Stimulated activated CD8-positive, alpha-beta memory T cell treated with anti-CD3 and anti-CD28 coated beads, Interleukin-2, amount 100 ng/mL, for 1 hour (primary cell): ENCODE data around the gene MEI1.
A peak's percentile ranks its signal among the peaks of the same experiment; 100 is the strongest.
"Not testable (repeated sequence)": the region's sequence is repeated elsewhere in the genome, so short reads cannot be mapped to it uniquely, and the experiment has no call there.

Experiments used
- DNase-seq, 2 donors: peaks; one replicate each; pipeline ENCODE4 v3.0.0-alpha.2; 2020; ENCODE audit warnings: low read depth in 2 of 2

Gene MEI1

GRCh38 chr22:41822317-41823057 is 123.2 kb downstream of the MEI1 start:
- no peak for DNase-seq

GRCh38 chr22:41823797-41824196 is 124.5 kb downstream of the MEI1 start:
- DNase-seq, result no peak

- no peak for DNase-seq
These were observed 126.1 kb downstream of the MEI1 start for GRCh38 chr22:41825376-41825775.

- no peak for DNase-seq
These were observed 126.7 kb downstream of the MEI1 start for GRCh38 chr22:41826021-41826420.

- DNase-seq, result no peak
These were observed 127.4 kb downstream of the MEI1 start for GRCh38 chr22:41826430-41827383.

GRCh38 chr22:41827671-41828070 is 128.4 kb downstream of the MEI1 start:
- no peak for DNase-seq

GRCh38 chr22:41828516-41828915 is 129.2 kb downstream of the MEI1 start:
- DNase-seq, result no peak

- no peak for DNase-seq
These were observed 130.9 kb downstream of the MEI1 start for GRCh38 chr22:41830174-41830573.

- DNase-seq, result no peak
These were observed 132.1 kb downstream of the MEI1 start for GRCh38 chr22:41831383-41831782.

- no peak for DNase-seq
These were observed 132.7 kb downstream of the MEI1 start for GRCh38 chr22:41831828-41832552.

GRCh38 chr22:41832553-41833368 is 133.5 kb downstream of the MEI1 start, which contains the start of gene SREBF2:
Gene SREBF2, plus strand, starts transcription at chr22:41833105. Its CDS starts 166 bp downstream, at chr22:41833271.
- peak; percentile 97 to 98 for DNase-seq

- peak in 1 of 2 donors; percentile 18 for DNase-seq
These were observed 134.2 kb downstream of the MEI1 start for GRCh38 chr22:41833369-41834004.

GRCh38 chr22:41834005-41834944 is 135.0 kb downstream of the MEI1 start:
- no peak for DNase-seq

GRCh38 chr22:41835462-41835861 is 136.2 kb downstream of the MEI1 start:
- not testable (repeated sequence) for DNase-seq

- DNase-seq, result no peak
These were observed 137.2 kb downstream of the MEI1 start for GRCh38 chr22:41836551-41836950.

GRCh38 chr22:41838842-41839618 is 139.7 kb downstream of the MEI1 start:
- DNase-seq, result no peak

- no peak for DNase-seq
These were observed 140.9 kb downstream of the MEI1 start for GRCh38 chr22:41840216-41840615.

- DNase-seq, result no peak
These were observed 141.9 kb downstream of the MEI1 start for GRCh38 chr22:41841085-41841712.
